Transverse colon (tissue), 4 donors: ENCODE data around the gene WNT11. TPM values are rescaled to one million over a fixed set of nuclear protein-coding genes. Genes with fewer than 3 reads are reported as not detected.

Experiments used
- DNase-seq: peaks from one replicate; pipeline ENCODE4 v3.0.0-alpha.2; 2019
- H3K27ac ChIP-seq, 4 donors: fragments of 200-600 bp; sonication (generic); 2 replicates each; pipeline ENCODE4 v1.5.1; 2016 to 2018; ENCODE audit warnings: inconsistent platforms in 4 of 4
- H3K27me3 ChIP-seq: fragments of 200-600 bp; sonication (generic); 2 replicates; pipeline ENCODE4 v1.5.1; 2017; ENCODE audit warnings: inconsistent platforms
- H3K36me3 ChIP-seq, 4 donors: fragments of 200-600 bp; sonication (generic); 2 replicates each; pipeline ENCODE4 v1.5.1; 2017 to 2019; ENCODE audit warnings: inconsistent platforms in 4 of 4
- H3K4me1 ChIP-seq, 4 donors: fragments of 200-600 bp; sonication (generic); 2 replicates each; pipeline ENCODE4 v1.5.1; 2017 to 2020; ENCODE audit warnings: inconsistent platforms in 4 of 4
- H3K4me3 ChIP-seq, 4 donors: fragments of 200-600 bp; sonication (generic); 1 replicate in 1 of 4; 2 replicates in 3 of 4; pipeline versions ENCODE4 v1.5.1 to v1.6.1; 2017 to 2019; ENCODE audit warnings: inconsistent platforms in 4 of 4
- H3K9me3 ChIP-seq, 2 donors: fragments of 200-600 bp; sonication (generic); 2 replicates each; pipeline ENCODE4 v1.5.1; 2017 to 2019; ENCODE audit warnings: inconsistent platforms in 2 of 2
- EP300 ChIP-seq: sonication (generic); formaldehyde crosslinking; IDR thresholded peaks from one replicate; pipeline ENCODE4 v1.6.1; 2017; ENCODE audit warnings: antibody characterized with exemption, low read depth
- POLR2A ChIP-seq: fragments of 450-650 bp; IDR thresholded peaks from one replicate; pipeline ENCODE4 v1.6.1; 2016; ENCODE audit warnings: antibody characterized with exemption, mild to moderate bottlenecking, moderate library complexity
- POLR2AphosphoS5 ChIP-seq, 3 donors: sonication (generic); formaldehyde crosslinking; IDR thresholded peaks; one replicate each; pipeline ENCODE4 v1.6.1; 2016; ENCODE audit warnings: antibody characterized with exemption in 3 of 3
- WGBS, 2 donors: methylation state at CpG; one replicate each; pipeline ENCODE4 v1.1.5; 2018; ENCODE audit warnings: low coverage in 1 of 2; 5-methylcytosine and 5-hydroxymethylcytosine counted together
- in situ Hi-C, 4 donors: fragments of 200-750 bp; cut with MboI; loops; one replicate each; pipeline versions ENCODE4 v1.15.0 to v1.15.1; 2017; ENCODE audit warnings: low sequenced_read_pairs in 3 of 4, low pct_ligation_motif_present in 1 of 4, low pct_unique_long_range_greater_than_20kb in 1 of 4
- intact Hi-C: fragments of 100-400 bp; cut with DNase I; formaldehyde crosslinking; loops from one replicate; pipeline ENCODE4 v1.15.1; 2023; ENCODE audit warnings: low total_unique reads
- total RNA-seq, 4 donors: library from RNA; depleted of rRNA; stranded (reverse); fragments of >200 nt; gene quantifications; one replicate each; pipeline ENCODE4 v1.1.0, GENCODE V29; 2016
- TF ChIP-seq, protein P1 (sequence below), 5 experiments: fragments of 200-600 bp in 3 of 5; fragments of 450-650 bp in 2 of 5; sonication (generic) in 3 of 5; IDR thresholded peaks; 1 replicate in 2 of 5; 2 replicates in 3 of 5; pipeline ENCODE4 v1.5.1; 2016 to 2017; ENCODE audit warnings: antibody characterized with exemption in 5 of 5, inconsistent platforms in 3 of 5, mild to moderate bottlenecking in 2 of 5, moderate library complexity in 1 of 5

Gene WNT11
- total RNA-seq, 4 donors from 2014 or later = 2.4 to 14.6 (median 9.9) TPM

DNA sequence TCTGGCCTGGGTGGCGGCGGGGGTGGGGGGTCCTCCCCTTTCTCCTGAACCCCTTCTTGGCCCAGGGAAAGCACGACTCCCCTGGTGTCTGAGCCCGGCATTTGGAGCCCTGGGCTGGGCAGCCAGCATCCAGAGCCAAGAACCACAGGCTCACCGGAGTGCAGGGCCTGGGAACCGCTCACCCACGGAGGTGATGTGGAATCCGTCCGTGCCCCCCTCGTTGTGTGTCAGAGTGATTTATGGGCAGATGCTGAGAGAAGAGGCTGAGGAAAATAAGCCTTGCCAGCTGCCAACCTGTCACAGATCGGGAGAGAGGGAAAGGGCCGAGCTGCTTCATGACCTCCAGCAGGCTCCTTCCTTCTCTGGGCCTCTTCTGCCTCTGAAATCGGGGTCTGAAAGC lies 33.7 kb downstream of the WNT11 start:
- Histone ChIP-seq H3K27ac (no peak overlapping the region), H3K9me3 (no peaks in the 10 kb centered on the region), H3K36me3 (no peaks in the 10 kb centered on the region), H3K27me3 (no peaks in the 10 kb centered on the region), H3K4me1 (no peaks in the 10 kb centered on the region), H3K4me3 (no peak overlapping the region)
- intact Hi-C loops = no loop called here
- 80 to 100% methylated on average over 2 to 12 of the region's 13 CpGs for WGBS, 2 donors
- TF ChIP-seq POLR2AphosphoS5 (IDR thresholded peaks at IDR 0.05) = no peak
- TF ChIP-seq, protein P1, sequence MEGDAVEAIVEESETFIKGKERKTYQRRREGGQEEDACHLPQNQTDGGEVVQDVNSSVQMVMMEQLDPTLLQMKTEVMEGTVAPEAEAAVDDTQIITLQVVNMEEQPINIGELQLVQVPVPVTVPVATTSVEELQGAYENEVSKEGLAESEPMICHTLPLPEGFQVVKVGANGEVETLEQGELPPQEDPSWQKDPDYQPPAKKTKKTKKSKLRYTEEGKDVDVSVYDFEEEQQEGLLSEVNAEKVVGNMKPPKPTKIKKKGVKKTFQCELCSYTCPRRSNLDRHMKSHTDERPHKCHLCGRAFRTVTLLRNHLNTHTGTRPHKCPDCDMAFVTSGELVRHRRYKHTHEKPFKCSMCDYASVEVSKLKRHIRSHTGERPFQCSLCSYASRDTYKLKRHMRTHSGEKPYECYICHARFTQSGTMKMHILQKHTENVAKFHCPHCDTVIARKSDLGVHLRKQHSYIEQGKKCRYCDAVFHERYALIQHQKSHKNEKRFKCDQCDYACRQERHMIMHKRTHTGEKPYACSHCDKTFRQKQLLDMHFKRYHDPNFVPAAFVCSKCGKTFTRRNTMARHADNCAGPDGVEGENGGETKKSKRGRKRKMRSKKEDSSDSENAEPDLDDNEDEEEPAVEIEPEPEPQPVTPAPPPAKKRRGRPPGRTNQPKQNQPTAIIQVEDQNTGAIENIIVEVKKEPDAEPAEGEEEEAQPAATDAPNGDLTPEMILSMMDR (IDR thresholded peaks at IDR 0.05) = no peak
- TF ChIP-seq EP300 = no peak
- no peak for TF ChIP-seq POLR2A
- in situ Hi-C loops = no loop called here
- no peak for DNase-seq

DNA sequence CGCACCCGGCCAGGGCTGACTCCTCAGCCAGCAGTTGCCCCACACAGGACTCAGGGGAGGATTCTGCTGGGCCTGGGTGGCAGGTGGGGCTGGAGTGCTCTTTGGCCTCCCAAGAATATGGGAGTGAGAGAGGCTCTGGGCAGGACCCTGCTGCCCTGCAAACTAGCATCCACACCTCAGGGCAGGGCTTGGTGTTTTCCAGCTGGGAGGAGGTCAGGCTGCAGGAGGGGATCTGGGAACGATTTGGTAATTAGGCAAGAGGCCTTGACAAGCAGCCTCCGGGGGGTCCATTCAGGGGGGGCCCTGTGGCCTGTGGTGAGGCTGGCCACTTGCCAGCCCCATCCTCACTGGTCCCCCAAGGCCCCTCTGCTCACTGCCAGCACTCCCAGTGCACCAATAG lies 35.8 kb downstream of the WNT11 start:
- no peak overlapping the region for H3K27ac ChIP-seq
- H3K4me3 ChIP-seq = no peak overlapping the region
- intact Hi-C loops (no loop called here), in situ Hi-C loops (no loop called here)
- H3K4me1 ChIP-seq = no peaks in the 10 kb centered on the region
- WGBS, 2 donors = 75% methylated on average over 4 of the region's 4 CpGs; no CpG with 5 or more reads in 1 of the 2 donors
- no peaks in the 10 kb centered on the region for H3K36me3 ChIP-seq
- TF ChIP-seq, protein P1 (IDR thresholded peaks at IDR 0.05) = no peak
- TF ChIP-seq EP300 (no peak), POLR2AphosphoS5 (IDR thresholded peaks at IDR 0.05) (no peak)
- H3K27me3 ChIP-seq = no peaks in the 10 kb centered on the region
- no peak for DNase-seq
- H3K9me3 ChIP-seq = no peaks in the 10 kb centered on the region

DNA sequence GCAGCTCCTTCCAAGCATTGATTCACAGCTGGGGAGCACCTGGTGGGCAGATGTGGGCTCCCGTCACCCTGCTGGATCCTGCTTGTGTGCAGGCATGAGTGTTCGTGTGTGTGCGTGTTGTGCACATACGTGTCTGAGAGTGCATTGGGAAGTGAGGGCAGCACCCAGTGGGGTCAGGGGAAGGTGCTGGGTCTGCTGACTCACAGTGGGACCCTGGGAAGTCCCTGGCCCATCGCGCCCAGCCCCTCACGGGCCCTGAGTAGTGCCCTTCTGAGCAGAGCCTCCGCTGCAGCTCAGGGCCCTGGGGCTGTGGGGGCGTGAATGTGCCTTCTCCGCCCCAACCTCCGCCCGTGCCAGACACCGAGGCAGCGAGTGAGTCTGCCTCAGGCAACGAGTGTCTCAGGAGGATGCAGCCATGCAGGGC lies 36.8 kb downstream of the WNT11 start:
- DNase-seq = no peak
- no peak for TF ChIP-seq EP300
- TF ChIP-seq POLR2A = no peak
- Histone ChIP-seq H3K27me3 (no peaks in the 10 kb centered on the region), H3K9me3 (no peaks in the 10 kb centered on the region), H3K27ac (no peak overlapping the region), H3K4me1 (no peaks in the 10 kb centered on the region), H3K4me3 (no peak overlapping the region), H3K36me3 (no peaks in the 10 kb centered on the region)
- WGBS, 2 donors = 82% methylated on average over 15 of the region's 15 CpGs; no CpG with 5 or more reads in 1 of the 2 donors
- intact Hi-C loops = no loop called here
- in situ Hi-C loops = no loop called here

DNA sequence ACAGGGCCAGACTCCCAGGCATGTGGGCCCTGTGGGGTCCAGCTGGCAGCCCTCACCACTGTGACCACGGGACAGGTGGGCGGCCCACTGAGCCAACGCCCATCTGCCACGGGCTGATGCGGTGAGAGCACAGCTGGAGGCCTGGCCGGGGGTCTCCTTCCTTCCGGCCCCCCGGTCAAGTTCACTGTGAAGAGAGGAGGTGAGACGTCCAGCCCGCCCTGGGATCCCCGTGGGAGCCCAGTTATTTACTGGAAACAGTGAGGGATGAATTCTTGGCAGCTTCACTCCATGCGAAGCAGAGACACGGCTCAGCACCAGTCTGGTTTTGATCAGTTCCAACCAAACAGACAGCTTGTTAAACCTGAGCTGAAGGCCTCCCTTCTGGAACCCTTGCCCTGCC lies 38.7 kb downstream of the WNT11 start:
- 72% methylated on average over 11 of the region's 13 CpGs; no CpG with 5 or more reads in 1 of the 2 donors for WGBS, 2 donors
- in situ Hi-C loops (no loop called here), intact Hi-C loops (no loop called here)

DNA sequence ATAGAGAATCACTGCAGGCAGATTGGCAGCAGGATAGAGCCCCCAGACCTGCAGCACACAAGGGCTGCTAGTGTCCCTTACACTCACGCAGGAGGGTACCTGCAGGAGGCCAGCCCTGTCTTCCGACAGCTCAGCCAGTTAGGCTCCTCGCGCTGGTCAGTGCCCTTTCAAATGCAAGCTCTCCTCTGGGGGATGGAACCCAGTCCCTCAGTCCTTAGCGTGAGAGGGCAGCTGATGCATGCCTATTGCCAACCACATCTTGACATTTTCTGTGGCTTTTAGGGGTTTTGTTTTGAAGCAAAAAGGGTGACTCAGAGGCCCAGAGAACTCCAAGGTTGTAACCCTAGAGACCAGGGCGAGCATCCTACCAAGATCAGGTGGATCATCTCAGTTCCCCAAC lies 40.0 kb downstream of the WNT11 start:
- intact Hi-C loops (no loop called here), in situ Hi-C loops (no loop called here)
- TF ChIP-seq EP300 (no peak), POLR2AphosphoS5 (IDR thresholded peaks at IDR 0.05) (no peak), POLR2A (no peak)
- TF ChIP-seq, protein P1 (IDR thresholded peaks at IDR 0.05) = no peak
- no peaks in the 10 kb centered on the region for H3K27me3 ChIP-seq
- no peak overlapping the region for H3K4me3 ChIP-seq
- no peak overlapping the region for H3K27ac ChIP-seq
- WGBS, 2 donors = 81% methylated on average over 6 of the region's 6 CpGs; no CpG with 5 or more reads in 1 of the 2 donors
- H3K36me3 ChIP-seq = no peaks in the 10 kb centered on the region
- DNase-seq = no peak
- no peaks in the 10 kb centered on the region for H3K9me3 ChIP-seq
- H3K4me1 ChIP-seq = peaks cover 0 to 5% (median 0%) of the 10 kb centered on the region in 4 donors

More for the DNA sequence above, 38.7 kb downstream of the WNT11 start:
- H3K27me3 ChIP-seq = no peaks in the 10 kb centered on the region
- no peaks in the 10 kb centered on the region for H3K4me1 ChIP-seq
- H3K4me3 ChIP-seq = no peak overlapping the region
- TF ChIP-seq, protein P1 (IDR thresholded peaks at IDR 0.05) = no peak
- H3K9me3 ChIP-seq = no peaks in the 10 kb centered on the region
- DNase-seq = no peak
- no peaks in the 10 kb centered on the region for H3K36me3 ChIP-seq
- H3K27ac ChIP-seq = no peak overlapping the region
